Stomach (tissue), 9 donors: ENCODE measurements around the gene TOX4. TPM values are rescaled to one million over a fixed set of nuclear protein-coding genes. Genes with fewer than 3 reads are reported as not detected.

ENCODE experiments used
- DNase-seq, 2 donors: peaks; one replicate each; pipeline versions ENCODE4 v3.0.0 to v3.0.0-alpha.2; 2013 to 2019
- H3K27ac ChIP-seq, 5 donors: fragments of 200-600 bp in 4 of 5; sonication (generic) in 4 of 5; one replicate each; pipeline ENCODE4 v1.5.1; 2013 to 2019; ENCODE audit warnings: mild to moderate bottlenecking in 1 of 5, moderate library complexity in 1 of 5
- H3K27me3 ChIP-seq, 3 donors: fragments of 200-600 bp; sonication (generic); one replicate each; pipeline ENCODE4 v1.5.1; 2017 to 2019; ENCODE audit warnings: mixed run types in 1 of 3
- H3K36me3 ChIP-seq, 4 donors: fragments of 200-600 bp; sonication (generic); 1 replicate in 3 of 4; 2 replicates in 1 of 4; pipeline ENCODE4 v1.5.1; 2016 to 2019
- H3K4me1 ChIP-seq, 4 donors: fragments of 200-600 bp; sonication (generic); one replicate each; pipeline ENCODE4 v1.5.1; 2016 to 2019
- H3K4me3 ChIP-seq, 4 donors: fragments of 200-600 bp; sonication (generic) in 3 of 4; one replicate each; pipeline ENCODE4 v1.5.1; 2016 to 2019; ENCODE audit warnings: mild to moderate bottlenecking in 1 of 4
- H3K9me3 ChIP-seq, 4 donors: fragments of 200-600 bp; sonication (generic); one replicate each; pipeline ENCODE4 v1.5.1; 2016 to 2019
- CTCF ChIP-seq, 7 experiments: fragments of 450-650 bp in 4 of 7; fragments of 200-600 bp in 3 of 7; sonication (generic) in 3 of 7; IDR thresholded peaks; one replicate each; pipeline ENCODE4 v1.5.1; 2016 to 2019; ENCODE audit warnings: antibody characterized with exemption in 7 of 7, control low read depth in 2 of 7, mild to moderate bottlenecking in 1 of 7
- EP300 ChIP-seq: sonication (generic); formaldehyde crosslinking; IDR thresholded peaks from one replicate; pipeline ENCODE4 v1.6.1; 2017; ENCODE audit warnings: antibody characterized with exemption
- POLR2A ChIP-seq, 4 donors: fragments of 450-650 bp; IDR thresholded peaks; one replicate each; pipeline ENCODE4 v1.6.1; 2016; ENCODE audit warnings: antibody characterized with exemption in 4 of 4, control low read depth in 2 of 4, mild to moderate bottlenecking in 1 of 4, moderate library complexity in 1 of 4
- POLR2AphosphoS5 ChIP-seq, 3 donors: sonication (generic); formaldehyde crosslinking; IDR thresholded peaks; one replicate each; pipeline ENCODE4 v1.6.1; 2016; ENCODE audit warnings: antibody characterized with exemption in 3 of 3
- WGBS, 5 donors: extraction: QIAGEN DNeasy Blood & Tissue Kit in 3 of 5; methylation state at CpG; one replicate each; pipeline versions ENCODE4 v1.1.5 to v1.1.7; 2013 to 2018; 5-methylcytosine and 5-hydroxymethylcytosine counted together
- intact Hi-C: fragments of 100-400 bp; cut with DNase I; formaldehyde crosslinking; loops from one replicate; pipeline ENCODE4 v1.15.1; 2023; ENCODE audit warnings: low total_unique reads
- polyA plus RNA-seq, 3 donors: library from polyadenylated mRNA; stranded (reverse); fragments of 200-250 nt; gene quantifications; one replicate each; pipeline ENCODE4 v1.2.3, GENCODE V29; 2013
- total RNA-seq, 5 donors: library from RNA; depleted of rRNA; stranded (reverse); fragments of >200 nt; gene quantifications; one replicate each; pipeline versions ENCODE4 v1.1.0 to v1.2.3, GENCODE V29; 2014 to 2016
- donor health status: healthy with polysubstance abuse.
- donor health status: Bipolar disorder and iron deficiency.
- donor health status: healthy.

The TOX4 gene
- total and polyA plus RNA-seq, 8 donors, result 8.4 to 102 (median 30.2) TPM

- intact Hi-C loops, result no loop called here
- no peak for DNase-seq
- no peaks in the 10 kb centered on the region for H3K9me3 ChIP-seq
- no peak overlapping the region for H3K4me3 ChIP-seq
- peaks cover 0 to under 1% (median 0%) of the 10 kb centered on the region in 4 donors for H3K36me3 ChIP-seq
- WGBS, 5 donors, result 87 to 100% (median 89%) methylated on average over 1 of the region's 1 CpG
- H3K4me1 ChIP-seq, result peaks cover 9 to 21% (median 17%) of the 10 kb centered on the region in 4 donors
- H3K27ac ChIP-seq, result no peak overlapping the region
- TF ChIP-seq POLR2AphosphoS5 (IDR thresholded peaks at IDR 0.05), result no peak
- no peak for TF ChIP-seq EP300
- TF ChIP-seq POLR2A (IDR thresholded peaks at IDR 0.05), result no peak
- TF ChIP-seq CTCF (IDR thresholded peaks at IDR 0.05), result no peak
- H3K27me3 ChIP-seq, result no peaks in the 10 kb centered on the region
These were observed 37.3 kb downstream of the TOX4 start for GRCh38 chr14:21514341-21514740.

- H3K36me3 ChIP-seq, result peaks cover 0 to 14% (median 0%) of the 10 kb centered on the region in 4 donors
- TF ChIP-seq EP300, result no peak
- no peak for TF ChIP-seq CTCF (IDR thresholded peaks at IDR 0.05)
- TF ChIP-seq POLR2A (IDR thresholded peaks at IDR 0.05), result no peak
- TF ChIP-seq POLR2AphosphoS5 (IDR thresholded peaks at IDR 0.05), result no peak
- H3K27me3 ChIP-seq, result no peaks in the 10 kb centered on the region
- intact Hi-C loops, result no loop called here
- H3K4me3 ChIP-seq, result no peak overlapping the region
- H3K9me3 ChIP-seq, result no peaks in the 10 kb centered on the region
- H3K4me1 ChIP-seq, result no peaks in the 10 kb centered on the region
- H3K27ac ChIP-seq, result no peak overlapping the region
- DNase-seq, result no peak
- 73 to 84% (median 83%) methylated on average over 2 of the region's 2 CpGs for WGBS, 5 donors
These were observed 41.7 kb downstream of the TOX4 start for GRCh38 chr14:21518725-21519124.

GRCh38 chr14:21520767-21521166 lies 43.8 kb downstream of the TOX4 start:
- Histone ChIP-seq H3K27me3 (no peaks in the 10 kb centered on the region), H3K27ac (no peak overlapping the region), H3K9me3 (no peaks in the 10 kb centered on the region), H3K36me3 (peaks cover 0 to 23% (median 0%) of the 10 kb centered on the region in 4 donors), H3K4me1 (peaks cover 0 to 12% (median 8%) of the 10 kb centered on the region in 4 donors), H3K4me3 (no peak overlapping the region)
- TF ChIP-seq POLR2A (IDR thresholded peaks at IDR 0.05) (no peak), POLR2AphosphoS5 (IDR thresholded peaks at IDR 0.05) (no peak), EP300 (no peak), CTCF (IDR thresholded peaks at IDR 0.05) (no peak)
- no peak for DNase-seq
- intact Hi-C loops, result no loop called here
- WGBS, 5 donors, result 57 to 88% (median 72%) methylated on average over 1 of the region's 1 CpG

- 67 to 87% (median 74%) methylated on average over 2 of the region's 2 CpGs for WGBS, 5 donors
These were observed 44.5 kb downstream of the TOX4 start for GRCh38 chr14:21521501-21521900.

More at GRCh38 chr14:21521501-21521900, 44.5 kb downstream of the TOX4 start:
- Histone ChIP-seq H3K4me3 (no peak overlapping the region), H3K36me3 (peaks cover 0 to 23% (median 0%) of the 10 kb centered on the region in 4 donors), H3K9me3 (no peaks in the 10 kb centered on the region), H3K4me1 (peaks cover 0 to 17% (median 13%) of the 10 kb centered on the region in 4 donors), H3K27ac (no peak overlapping the region), H3K27me3 (no peaks in the 10 kb centered on the region)
- no peak for DNase-seq
- TF ChIP-seq CTCF (IDR thresholded peaks at IDR 0.05) (no peak), EP300 (no peak), POLR2AphosphoS5 (IDR thresholded peaks at IDR 0.05) (no peak)
- intact Hi-C loops, result no loop called here
